HS-5 (cell line): ENCODE data around the gene ZIC4.

Experiments
- DNase-seq: peaks from one replicate; pipeline ENCODE4 v3.0.0-alpha.2; 2012; ENCODE audit warnings: low read depth

The ZIC4 gene

DNA sequence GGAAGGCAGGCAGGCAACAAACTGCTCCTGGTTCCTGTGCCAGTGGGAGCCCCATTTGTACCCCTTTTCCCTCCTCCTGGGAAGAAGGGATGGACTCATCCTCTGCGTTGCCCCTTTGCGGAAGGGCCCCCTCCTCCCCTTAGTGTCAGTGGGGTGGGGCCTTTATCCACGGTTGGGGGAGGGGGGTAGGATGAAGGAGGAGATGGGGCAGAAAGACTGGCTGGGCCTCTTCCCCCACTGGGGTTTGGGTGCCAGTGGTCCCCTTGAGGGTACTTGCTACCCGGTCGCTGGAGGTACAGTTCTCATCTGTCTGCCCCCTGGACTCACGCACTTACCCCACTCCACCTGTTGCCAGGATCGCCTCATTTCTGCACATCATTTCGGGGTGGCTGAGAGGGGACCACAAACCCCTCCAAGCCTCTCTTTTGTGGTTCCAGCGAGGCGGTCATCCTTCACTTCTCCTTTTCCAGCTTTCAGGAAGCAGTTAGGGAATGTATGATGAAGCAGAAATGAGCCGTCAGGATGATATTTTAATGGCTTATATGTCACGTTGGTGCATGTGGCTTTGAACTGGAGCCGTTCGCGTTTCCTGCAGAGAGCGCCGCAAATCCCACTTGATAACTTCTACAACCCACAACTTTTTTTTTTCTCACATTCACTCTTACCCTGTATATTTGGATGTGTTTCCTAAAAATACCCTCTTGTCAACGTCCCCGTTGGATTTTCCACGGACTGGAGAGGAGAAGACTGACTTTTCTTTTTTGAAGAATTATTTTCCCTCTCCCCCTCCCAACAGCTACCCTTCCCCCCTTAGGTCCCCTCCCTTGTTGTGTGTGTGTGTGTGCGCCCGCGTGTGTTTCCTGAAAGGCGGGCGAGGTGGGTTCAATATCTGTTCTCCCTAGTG lies at the start of gene ZIC4:
Gene ZIC4, minus strand, starts transcription at position 516 of the 904 bp plus-strand sequence. CDS start 3,746 bp downstream, outside the sequence.
- no peak for DNase-seq

DNA sequence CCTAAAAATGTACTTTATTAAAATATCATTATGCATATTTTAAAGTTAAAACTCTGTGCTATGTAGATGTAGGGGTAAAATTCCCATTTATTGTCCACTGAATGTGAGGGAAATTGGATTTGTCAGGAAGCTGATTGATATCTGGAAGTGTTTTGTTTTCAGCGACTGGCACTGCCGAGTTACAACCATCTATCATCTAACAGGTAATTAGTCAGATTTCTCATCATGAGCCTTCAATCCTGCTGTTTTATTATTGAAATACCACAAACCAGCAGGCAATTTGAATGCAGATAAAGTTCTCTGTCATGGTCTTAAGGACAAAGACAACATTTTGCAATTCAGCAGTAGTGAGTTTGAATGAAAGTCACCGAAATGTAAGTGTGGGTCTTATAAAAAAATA lies 43.3 kb upstream of the ZIC4 start:
- DNase-seq = no peak

DNA sequence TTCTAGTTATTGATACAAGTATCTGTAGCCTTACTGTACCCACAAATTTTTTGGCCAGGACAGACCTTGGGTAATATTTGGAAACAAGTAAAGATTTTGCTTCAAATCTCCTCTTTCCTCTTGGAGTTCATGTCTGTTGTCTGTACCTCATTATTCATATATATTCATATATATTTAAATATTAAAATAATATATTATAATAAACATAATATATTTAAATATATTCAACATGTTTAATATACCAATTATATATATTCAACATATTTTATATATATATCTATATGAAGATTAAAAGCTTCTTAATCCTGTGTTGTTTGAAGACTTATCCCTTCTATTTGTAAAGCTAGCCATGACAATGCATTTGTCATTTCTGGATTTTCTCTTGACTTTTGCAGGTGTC lies 40.9 kb upstream of the ZIC4 start:
- DNase-seq = no peak

DNA sequence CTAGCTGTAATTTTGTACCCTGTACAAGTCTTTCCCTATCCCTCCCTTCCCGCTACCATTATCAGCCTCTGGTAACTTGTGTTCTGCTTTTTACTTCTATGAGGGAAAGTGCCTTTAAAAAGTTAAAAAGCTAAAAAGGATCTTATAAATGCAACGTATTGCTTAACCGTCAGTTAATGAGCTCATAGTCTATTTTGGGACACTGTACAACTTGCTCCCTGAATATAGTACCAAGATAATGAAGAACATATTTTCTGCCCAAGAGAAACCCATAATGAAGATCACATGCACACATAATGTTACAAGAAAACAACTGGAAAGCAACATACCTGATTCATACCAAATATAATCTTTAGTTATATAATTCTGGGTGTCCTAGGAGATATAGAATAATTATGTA lies 25.4 kb upstream of the ZIC4 start:
- no peak for DNase-seq

DNA sequence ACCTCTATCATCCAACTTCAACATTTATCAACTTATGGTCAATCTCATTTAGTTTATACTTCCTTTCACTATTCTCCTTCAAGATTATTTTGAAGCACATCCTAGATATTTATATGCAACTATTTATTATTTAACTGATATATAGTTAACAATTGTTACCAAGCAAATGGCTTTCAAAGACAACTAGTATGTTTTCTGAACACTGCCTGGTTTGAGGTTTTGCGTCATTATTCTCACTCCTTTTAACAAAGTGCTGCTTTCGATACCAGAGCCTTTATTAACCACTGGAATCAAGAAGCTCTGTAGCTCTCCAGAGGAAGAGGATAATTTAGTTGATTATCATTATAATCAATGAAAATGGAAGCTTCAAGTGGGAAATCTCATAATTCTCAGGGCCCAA lies 22.4 kb upstream of the ZIC4 start:
- DNase-seq = no peak

DNA sequence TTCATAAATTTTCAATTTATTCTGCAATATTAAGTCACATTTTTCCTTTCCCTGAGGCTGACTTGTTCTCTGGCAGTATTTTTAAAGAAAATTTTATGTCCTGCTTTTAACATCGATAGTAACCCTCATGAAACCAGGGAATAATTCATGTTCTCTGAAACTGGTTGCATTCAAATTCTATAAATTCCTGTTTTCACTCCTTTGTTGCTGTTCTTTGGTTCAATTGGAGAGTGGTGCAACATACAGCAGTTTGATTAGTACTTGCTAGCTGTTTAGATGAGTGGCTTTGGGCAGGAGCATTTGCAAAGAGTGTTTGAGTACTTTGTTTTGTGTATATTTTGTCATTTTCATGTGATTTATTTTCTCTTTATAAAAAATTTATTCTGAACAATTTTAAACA lies 22.0 kb upstream of the ZIC4 start:
- no peak for DNase-seq

DNA sequence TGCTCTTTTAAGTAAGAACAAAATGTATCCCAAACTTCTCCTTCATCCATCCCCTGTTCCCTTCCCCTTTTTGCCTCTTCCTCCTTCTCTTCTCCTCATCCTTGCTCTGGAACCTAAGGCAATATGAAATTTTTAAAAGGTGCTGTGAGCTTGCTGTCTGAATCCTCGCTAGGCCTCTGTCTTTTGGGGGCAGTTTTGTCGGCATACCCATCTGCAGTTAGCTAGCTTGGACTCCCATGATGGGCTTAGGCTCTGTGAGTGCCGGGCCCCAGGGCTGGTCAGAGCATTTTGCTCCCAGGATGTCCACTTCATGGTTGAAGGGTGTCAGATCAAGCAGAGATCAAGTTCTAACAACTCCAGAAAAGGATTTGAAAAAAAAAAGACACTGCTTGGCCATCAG lies 21.4 kb upstream of the ZIC4 start:
- no peak for DNase-seq

DNA sequence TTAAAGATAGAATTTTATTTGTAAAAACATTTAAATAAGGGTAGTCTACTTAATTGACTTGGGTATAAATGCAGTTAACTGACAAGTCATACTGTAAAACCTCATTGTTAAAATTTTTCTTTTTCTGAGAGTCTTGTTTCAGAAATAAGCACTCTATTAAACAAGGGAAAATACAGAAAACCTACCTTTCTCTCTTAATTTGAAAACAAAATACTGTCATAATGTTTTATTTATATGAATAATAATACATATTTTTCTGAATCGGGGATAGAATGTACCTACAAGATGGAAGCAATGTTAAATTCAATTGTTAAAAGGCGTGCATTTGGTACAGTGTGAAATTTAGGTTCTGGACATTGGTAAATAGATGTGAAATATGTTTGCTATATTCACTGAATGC lies 20.6 kb upstream of the ZIC4 start:
- DNase-seq = no peak

DNA sequence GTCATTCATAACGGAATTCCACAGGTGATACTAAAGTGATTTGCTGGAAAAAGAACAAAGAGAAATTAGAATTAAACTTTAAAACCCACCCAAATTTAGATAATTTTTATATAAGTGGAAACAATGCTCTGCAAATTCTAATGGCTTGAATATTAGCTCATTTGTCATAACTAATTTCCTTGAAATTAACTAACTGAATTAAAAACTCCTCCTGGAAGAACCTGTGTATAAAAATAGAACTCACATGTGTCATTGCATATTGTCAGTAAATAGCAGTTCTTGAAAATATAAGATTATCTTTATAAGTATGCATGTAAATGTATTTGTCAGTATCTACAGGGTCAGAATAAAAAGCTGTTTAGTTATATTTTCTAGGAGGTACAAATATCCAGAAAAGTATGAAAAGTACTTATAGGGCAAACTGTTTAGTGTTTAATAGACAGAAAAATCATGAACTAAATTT lies 19.1 kb upstream of the ZIC4 start:
- no peak for DNase-seq

DNA sequence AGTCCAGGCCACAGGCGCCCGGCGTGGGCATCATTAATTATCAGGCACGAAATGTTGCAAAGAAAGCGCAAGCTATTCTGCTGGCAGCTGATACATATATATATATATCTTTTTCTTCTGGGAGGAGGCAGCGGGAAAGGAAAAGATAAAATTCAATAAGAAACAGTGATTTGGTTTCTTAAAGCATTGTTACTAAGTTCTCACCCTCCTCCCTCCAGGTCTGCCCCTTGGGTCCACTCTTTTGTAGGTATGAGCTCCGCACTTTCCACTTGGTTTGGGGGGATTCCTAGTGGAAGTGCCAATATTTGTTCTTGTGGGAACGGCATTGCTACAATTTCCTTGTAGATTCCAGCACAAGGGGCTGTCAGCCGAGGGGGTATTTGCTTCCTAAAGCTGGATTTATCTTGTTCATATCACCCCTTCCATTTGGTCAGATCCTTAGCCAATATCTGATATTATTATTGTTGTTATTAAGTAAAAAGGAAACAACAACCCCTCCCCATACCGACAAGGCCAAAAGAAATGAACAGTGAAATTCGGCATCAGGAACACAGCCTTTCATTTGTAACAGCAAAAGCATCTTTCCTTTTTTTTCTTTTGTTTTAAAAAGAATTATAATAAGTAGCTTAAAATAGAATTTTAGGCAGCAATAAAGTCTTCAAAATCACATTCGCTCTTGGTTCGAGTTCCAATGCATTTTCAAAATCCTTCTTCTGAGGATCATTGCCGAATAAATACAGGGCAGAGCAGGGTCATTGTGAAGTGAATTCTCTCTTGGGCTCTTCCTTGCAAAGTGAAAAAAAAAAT lies 18.4 kb upstream of the ZIC4 start:
- DNase-seq = no peak

DNA sequence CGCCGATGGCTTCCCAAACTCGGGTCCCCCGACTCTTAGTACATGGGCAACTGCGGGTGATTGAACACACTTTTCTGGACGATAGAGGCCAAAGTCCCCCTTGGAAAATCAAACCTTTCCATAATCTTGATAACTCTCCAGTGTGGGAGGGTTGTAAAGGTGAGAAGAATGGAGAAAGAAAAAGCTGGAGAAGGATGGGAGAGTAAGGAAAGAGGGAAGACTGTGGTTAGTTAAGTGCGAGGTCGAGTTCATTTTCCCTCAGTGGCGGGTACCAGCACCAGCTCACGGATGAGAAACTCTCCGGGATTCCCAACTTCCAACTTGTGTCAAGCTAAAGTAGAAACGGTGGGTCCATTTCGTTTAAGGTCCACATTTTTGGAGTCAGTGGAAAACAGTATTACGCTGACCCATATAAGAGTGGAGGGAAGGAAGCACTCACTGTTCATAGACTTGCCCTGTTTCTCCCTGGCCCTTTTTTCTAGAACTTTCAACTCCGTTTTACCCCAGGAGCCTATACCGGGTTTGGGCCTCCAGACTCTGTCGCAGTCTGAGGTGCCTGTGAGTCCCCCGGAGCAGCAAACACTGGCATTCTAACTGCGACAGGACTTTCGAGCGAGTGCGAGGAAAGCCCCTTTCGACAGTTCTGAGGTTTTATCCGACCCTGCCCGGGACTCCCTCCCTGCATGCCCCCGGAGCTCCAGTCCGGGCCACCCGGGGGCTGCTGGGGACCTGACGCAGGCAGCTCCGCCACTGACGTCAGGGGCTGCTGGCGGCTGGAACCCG lies 17.6 kb upstream of the ZIC4 start:
- DNase-seq = no peak

DNA sequence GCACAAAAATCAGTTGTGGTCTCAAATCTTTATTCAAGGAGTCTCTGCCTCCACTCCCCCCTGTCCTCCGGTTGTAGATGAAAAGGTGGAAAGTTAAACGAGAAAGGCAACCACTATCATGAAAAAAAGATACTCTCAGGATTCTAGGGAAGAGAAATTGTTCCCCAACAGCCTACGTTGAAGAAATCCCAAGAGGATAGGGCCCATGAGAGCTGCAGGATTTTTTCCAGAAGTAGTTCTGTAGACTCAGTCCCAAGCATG lies 17.1 kb upstream of the ZIC4 start:
- DNase-seq = no peak

DNA sequence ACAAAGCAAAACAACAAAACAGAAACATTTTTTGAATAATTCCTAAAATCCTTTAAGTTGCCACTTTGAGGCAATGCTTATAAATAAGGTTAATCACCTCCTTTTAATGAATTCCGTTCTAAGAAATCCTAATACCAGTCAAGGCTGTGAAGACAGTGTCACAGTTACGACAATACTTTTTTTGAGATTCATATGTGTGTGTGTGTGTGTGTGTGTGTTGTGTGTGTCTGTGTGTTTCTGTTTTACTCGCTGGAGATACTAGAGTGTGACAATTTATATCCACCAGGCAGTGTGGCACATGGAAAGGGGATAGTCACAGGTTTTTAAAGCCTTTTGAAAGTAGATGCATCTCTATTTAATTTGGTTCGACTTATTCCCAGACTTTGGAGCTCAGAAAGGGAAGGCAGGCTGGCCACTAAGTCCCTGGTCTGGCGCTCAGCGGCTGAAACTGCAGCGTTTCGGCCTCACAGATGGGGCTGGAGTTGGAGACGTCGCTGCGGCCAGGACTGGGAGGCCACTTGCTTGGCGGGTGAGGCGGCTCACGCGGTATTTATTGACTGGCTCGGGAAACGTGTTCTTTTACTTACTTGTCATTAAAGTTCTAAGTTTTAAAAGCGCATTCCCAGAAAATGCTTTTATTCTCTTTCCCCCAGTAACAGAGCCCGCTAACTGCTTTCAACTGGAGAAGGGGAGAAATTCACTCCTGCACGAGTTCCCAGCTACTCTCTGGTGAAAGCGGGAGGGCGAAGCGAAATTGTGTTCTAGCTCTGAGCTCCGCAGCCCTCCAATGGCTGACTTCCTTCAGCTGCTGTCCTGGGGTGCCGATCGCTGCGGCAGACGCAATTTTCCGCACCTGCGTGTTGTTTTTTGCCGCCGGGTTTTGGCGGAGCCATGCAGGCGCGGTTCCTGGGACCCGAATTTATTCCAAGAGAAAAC lies 16.5 kb upstream of the ZIC4 start:
- DNase-seq = no peak

DNA sequence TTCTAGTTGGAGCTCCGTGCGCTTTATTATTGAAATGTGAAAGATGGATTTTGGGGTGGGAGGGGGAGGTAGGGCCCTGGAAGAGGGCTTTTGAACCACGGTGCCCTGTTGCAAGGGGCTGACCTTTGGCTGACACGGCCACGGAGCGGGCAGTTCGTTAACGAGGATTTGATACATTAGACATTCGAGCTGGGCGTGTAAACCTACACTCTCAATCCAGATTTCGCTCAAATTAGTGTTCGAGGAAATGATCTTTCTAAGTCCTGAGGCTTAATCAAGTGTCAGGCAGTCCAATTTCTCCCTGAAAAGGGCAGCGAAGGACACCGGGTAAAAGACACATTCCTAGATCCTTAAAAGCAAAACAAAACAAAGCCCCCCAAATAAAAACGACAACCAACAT lies 15.9 kb upstream of the ZIC4 start:
- DNase-seq = no peak

DNA sequence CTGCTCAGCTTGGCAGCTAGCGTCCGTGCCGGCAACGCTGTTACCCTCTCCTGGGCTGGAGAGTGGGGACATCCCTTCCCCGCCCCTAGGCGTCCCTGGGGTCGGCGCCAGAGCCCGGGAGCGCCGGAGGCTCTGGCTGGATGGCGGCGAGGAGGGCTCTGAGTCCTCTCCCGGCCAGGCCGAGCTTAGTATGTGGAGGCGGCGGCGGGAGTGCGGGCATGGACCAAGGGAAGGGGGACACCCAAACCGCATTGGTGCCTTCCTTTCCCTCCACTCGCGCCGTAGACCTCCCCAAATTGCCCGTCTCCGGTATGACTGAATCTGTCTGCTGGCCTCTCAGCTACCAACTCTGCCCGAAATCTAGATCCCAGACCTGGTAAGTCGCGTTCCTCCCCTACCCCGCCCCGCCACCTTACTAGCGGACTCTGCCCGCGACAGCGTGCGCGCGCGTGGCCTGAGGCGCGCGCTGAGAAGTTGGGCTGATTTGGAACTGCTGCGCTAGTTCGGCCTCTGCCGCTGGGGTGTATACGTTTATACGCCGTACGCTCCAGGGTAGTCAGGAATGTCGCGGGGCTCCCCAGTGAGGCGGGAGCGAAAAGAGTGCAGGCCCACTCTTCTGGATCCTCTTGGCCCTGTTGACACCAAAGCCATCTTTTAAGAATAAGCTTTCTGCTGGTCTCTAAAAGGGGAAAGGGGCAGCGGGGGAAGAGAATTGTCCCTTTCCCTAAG lies 15.0 kb upstream of the ZIC4 start:
- DNase-seq = no peak

DNA sequence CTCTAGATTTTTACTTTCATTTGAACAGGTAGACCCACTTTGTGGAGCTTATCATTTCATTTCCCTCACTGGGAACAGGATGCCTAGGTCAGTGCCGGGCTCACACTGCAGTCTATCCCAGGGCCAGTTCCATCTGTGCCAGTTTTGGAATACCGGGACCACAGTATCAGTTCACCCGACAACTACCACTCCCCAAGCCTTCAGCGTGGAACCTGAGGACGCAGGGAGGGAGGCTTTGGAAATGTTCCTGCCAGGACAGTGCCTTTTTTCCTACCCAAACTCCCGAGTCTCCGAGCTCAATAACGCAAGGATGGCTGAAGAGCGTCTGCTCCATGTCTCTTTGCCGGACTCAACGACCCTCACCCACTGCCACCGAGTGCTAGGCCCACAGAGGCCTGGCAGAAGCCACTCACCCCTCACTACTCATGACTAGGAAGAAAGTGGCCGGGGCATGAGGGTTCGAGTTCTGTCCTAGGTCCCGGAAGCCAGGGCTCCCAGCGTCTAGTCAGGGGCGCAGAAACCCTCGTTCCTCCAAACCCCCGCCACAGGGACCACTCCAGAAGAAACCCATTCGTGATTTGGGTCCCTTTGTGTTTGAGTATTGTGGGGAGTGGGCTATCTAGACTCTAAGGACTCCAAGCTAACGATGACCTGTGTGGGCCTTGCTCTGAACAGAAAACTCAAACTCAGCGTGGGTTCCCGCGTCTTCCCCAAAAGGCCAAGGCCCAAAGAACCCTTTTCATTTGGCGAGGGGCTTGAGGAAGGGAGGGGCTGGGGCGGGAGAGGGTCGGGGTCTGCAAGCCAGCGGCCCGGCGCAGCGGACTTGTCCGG lies 14.2 kb upstream of the ZIC4 start:
- no peak for DNase-seq

DNA sequence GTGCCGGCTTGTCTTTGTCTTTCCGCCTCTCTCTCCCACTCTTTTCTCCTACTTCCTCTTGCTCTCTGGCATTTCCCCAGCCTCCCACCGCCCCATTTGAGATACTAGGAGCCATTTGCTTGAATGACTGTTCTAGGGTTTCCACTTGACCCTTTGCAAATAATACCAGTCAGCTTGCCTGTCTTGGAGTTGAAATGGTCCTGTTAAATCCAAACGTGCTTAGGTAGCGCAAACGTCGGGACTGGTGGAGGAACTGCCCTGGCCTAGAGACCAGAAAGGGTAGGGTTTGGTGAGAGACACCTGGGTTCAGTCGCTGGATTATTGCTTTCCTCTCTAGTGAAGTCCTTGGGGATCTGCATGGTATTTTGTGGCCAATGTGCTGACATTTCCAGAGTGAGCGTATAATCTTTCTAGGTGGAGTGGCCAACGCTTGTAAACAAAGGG lies 13.5 kb upstream of the ZIC4 start:
- DNase-seq = no peak

DNA sequence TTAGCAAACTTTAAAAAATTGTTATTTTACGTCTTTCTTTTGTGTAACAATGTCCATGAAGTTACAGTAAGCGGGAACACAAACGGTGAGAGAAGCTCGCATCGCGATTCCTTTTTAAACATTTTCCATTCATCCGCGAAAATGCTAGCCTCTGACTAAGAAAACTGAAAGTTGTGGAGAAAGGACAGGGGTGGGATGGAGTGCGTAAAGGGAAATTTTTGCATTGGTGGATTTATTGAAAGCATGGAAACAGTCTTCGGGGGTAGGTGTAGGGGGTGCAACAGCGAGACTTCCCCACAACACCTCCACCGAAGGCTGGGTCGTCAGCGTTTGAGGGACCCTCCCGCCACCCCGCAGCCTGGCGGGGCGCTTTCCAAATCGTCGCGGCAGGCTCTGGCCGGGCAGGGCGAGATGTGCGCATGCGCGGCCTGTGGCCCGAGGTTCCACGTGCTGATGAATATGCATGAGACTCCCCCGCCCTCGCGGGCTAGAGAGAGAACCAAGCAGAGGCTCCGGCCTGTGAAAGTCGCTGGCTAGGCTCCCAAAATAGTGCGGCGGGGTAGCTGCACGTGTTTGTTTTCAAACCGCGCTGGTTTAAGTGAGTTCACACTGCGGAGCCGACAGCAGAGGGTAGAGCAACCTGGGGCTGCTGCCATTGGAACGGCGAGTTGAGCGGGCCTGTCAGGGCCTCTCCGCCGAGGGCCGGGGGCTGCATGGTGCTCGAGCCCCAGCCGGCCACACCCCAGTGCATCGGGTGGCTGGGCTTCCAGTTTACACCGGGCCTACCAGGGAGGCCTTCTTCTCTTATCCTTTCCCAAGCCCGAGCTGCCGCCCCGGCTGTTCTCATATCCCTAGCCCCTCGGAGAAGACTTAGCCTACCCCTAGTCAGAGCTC lies 12.7 kb upstream of the ZIC4 start:
- no peak for DNase-seq

DNA sequence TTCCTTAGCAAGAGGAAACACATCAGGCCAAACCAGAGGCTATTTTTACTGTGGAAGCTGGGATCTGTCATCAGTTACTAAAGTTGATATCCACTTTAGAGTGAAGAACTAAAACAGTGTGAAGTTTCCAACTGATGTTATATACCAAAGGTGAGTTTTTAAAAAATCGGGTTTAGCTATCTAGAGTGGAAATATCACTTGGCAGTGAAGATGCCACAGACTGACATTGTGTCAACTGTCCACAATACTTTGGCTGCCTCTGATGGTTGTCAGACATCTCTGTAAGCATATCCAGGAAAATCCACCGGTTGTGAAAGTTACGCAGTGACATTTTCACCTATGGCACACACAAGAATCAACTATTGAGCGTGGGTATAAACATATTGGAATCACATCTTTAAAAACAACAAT lies 12.0 kb upstream of the ZIC4 start:
- no peak for DNase-seq
